WI38 (cell line): ENCODE results near the gene CCDC183.
A peak's percentile ranks its signal among the peaks of the same experiment; 100 is the strongest.
"Not testable (repeated sequence)": the region's sequence is repeated elsewhere in the genome, so short reads cannot be mapped to it uniquely, and the experiment has no call there.

Experiments
- H3K4me3 ChIP-seq: 2 replicates; pipeline ENCODE4 v1.5.1; 2011; ENCODE audit warnings: low read depth, mild to moderate bottlenecking, control low read depth, low read length
- CTCF ChIP-seq: IDR thresholded peaks from 2 replicates; pipeline ENCODE4 v1.5.1; 2012; ENCODE audit warnings: low read depth, mild to moderate bottlenecking, control low read depth, low read length

The CCDC183 gene

GRCh38 chr9:136838314-136839228, 42.4 kb downstream of the CCDC183 start:
- no peak for TF ChIP-seq CTCF
- H3K4me3 ChIP-seq, result no peak overlapping the region

GRCh38 chr9:136839229-136840139, 43.3 kb downstream of the CCDC183 start:
- no peak for TF ChIP-seq CTCF
- no peak overlapping the region for H3K4me3 ChIP-seq

GRCh38 chr9:136840140-136840876, 44.2 kb downstream of the CCDC183 start:
- H3K4me3 ChIP-seq, result no peak overlapping the region
- no peak for TF ChIP-seq CTCF

GRCh38 chr9:136840877-136841645, 44.9 kb downstream of the CCDC183 start:
- H3K4me3 ChIP-seq, result no peak overlapping the region
- TF ChIP-seq CTCF, result no peak

- H3K4me3 ChIP-seq, result peak overlapping the region; percentile 60; the same call in 1 of the 2 replicates
These were observed 45.7 kb downstream of the CCDC183 start for GRCh38 chr9:136841646-136842379.

- peak within 1 kb of the TSS; percentile 60 for H3K4me3 ChIP-seq
- peak; percentile 88 for TF ChIP-seq CTCF
These were observed 46.3 kb downstream of the CCDC183 start, which contains the start of gene AJM1 for GRCh38 chr9:136842380-136842948. AJM1 (plus strand) TSS chr9:136842478; CDS start chr9:136844415, 1,937 bp downstream.

- not testable (repeated sequence) for H3K4me3 ChIP-seq
These were observed 47.1 kb downstream of the CCDC183 start for GRCh38 chr9:136843159-136843800.
